Mesodermal cell (in vitro differentiated cells): ENCODE measurements around the gene COL19A1.

Experiments used
- H3K27ac ChIP-seq: 2 replicates; pipeline ENCODE4 v1.7.0; 2013; ENCODE audit warnings: mild to moderate bottlenecking, low read depth, low read length, moderate library complexity; ENCODE audit not compliant: severe bottlenecking
- H3K36me3 ChIP-seq: 2 replicates; pipeline ENCODE4 v1.7.1; 2013; ENCODE audit warnings: mild to moderate bottlenecking, low read length, moderate library complexity; ENCODE audit not compliant: control insufficient read depth, insufficient read depth
- H3K4me1 ChIP-seq: one replicate; pipeline ENCODE4 v1.7.1; 2013; ENCODE audit warnings: mild to moderate bottlenecking, low read length; ENCODE audit not compliant: insufficient read depth, control insufficient read depth, poor library complexity, severe bottlenecking
- H3K4me3 ChIP-seq: 2 replicates; pipeline ENCODE4 v1.7.0; 2013; ENCODE audit warnings: low read length, control low read depth, mild to moderate bottlenecking; ENCODE audit not compliant: insufficient read depth, poor library complexity, severe bottlenecking; ENCODE audit errors: extremely low read depth
- H3K9me3 ChIP-seq: 2 replicates; pipeline ENCODE4 v1.7.1; 2013; ENCODE audit warnings: mild to moderate bottlenecking, low read length, moderate library complexity; ENCODE audit not compliant: control insufficient read depth
- WGBS, 2 experiments: methylation state at CpG; one replicate each; pipeline ENCODE4 v1.1.5; 2013; ENCODE audit warnings: missing lambda C conversion rate in 2 of 2; ENCODE audit not compliant: insufficient coverage in 2 of 2; 5-methylcytosine and 5-hydroxymethylcytosine counted together

Gene COL19A1

GRCh38 chr6:70136996-70137395 is 270.6 kb downstream of the COL19A1 start:
- Histone ChIP-seq H3K27ac (no peak overlapping the region), H3K4me3 (no peak overlapping the region), H3K36me3 (no peaks in the 10 kb centered on the region), H3K9me3 (no peaks in the 10 kb centered on the region), H3K4me1 (no peaks in the 10 kb centered on the region)
- no CpG with 5 or more reads among the region's 1 CpG for WGBS, 2 experiments

GRCh38 chr6:70140496-70140895 is 274.1 kb downstream of the COL19A1 start:
- Histone ChIP-seq H3K36me3 (no peaks in the 10 kb centered on the region), H3K9me3 (no peaks in the 10 kb centered on the region), H3K4me1 (no peaks in the 10 kb centered on the region), H3K27ac (no peak overlapping the region), H3K4me3 (no peak overlapping the region)
- no CpG with 5 or more reads among the region's 2 CpGs for WGBS, 2 experiments

GRCh38 chr6:70142034-70142433 is 275.7 kb downstream of the COL19A1 start:
- H3K27ac ChIP-seq: no peak overlapping the region
- no peaks in the 10 kb centered on the region for H3K36me3 ChIP-seq

GRCh38 chr6:70145178-70145577 is 278.8 kb downstream of the COL19A1 start:
- Histone ChIP-seq H3K4me1 (no peaks in the 10 kb centered on the region), H3K27ac (no peak overlapping the region), H3K36me3 (no peaks in the 10 kb centered on the region), H3K4me3 (no peak overlapping the region), H3K9me3 (no peaks in the 10 kb centered on the region)
- 67% methylated on average over 1 of the region's 2 CpGs; no CpG with 5 or more reads in 1 of the 2 experiments for WGBS, 2 experiments

More at GRCh38 chr6:70142034-70142433, 275.7 kb downstream of the COL19A1 start:
- H3K4me1 ChIP-seq: no peaks in the 10 kb centered on the region
- H3K9me3 ChIP-seq: no peaks in the 10 kb centered on the region
- 82 to 92% methylated on average over 2 to 3 of the region's 4 CpGs for WGBS, 2 experiments
- H3K4me3 ChIP-seq: no peak overlapping the region

GRCh38 chr6:70149209-70149788 is 282.9 kb downstream of the COL19A1 start:
- WGBS, 2 experiments: 98 to 100% methylated on average over 1 to 5 of the region's 6 CpGs
- H3K4me1 ChIP-seq: no peaks in the 10 kb centered on the region
- H3K27ac ChIP-seq: no peak overlapping the region
- H3K9me3 ChIP-seq: no peaks in the 10 kb centered on the region
- no peak overlapping the region for H3K4me3 ChIP-seq
- no peaks in the 10 kb centered on the region for H3K36me3 ChIP-seq

- 77 to 81% methylated on average over 3 of the region's 4 CpGs for WGBS, 2 experiments
Observed at GRCh38 chr6:70150521-70150920, 284.2 kb downstream of the COL19A1 start.

GRCh38 chr6:70151616-70152015 is 285.3 kb downstream of the COL19A1 start:
- Histone ChIP-seq H3K4me1 (no peaks in the 10 kb centered on the region), H3K9me3 (no peaks in the 10 kb centered on the region), H3K36me3 (no peaks in the 10 kb centered on the region), H3K27ac (no peak overlapping the region), H3K4me3 (no peak overlapping the region)
- 67 to 80% methylated on average over 1 of the region's 2 CpGs for WGBS, 2 experiments

More at GRCh38 chr6:70150521-70150920, 284.2 kb downstream of the COL19A1 start:
- Histone ChIP-seq H3K4me3 (no peak overlapping the region), H3K27ac (no peak overlapping the region), H3K9me3 (no peaks in the 10 kb centered on the region), H3K4me1 (no peaks in the 10 kb centered on the region), H3K36me3 (no peaks in the 10 kb centered on the region)

- WGBS, 2 experiments: 94 to 100% methylated on average over 1 to 4 of the region's 6 CpGs
- no peak overlapping the region for H3K4me3 ChIP-seq
- no peaks in the 10 kb centered on the region for H3K36me3 ChIP-seq
- H3K4me1 ChIP-seq: no peaks in the 10 kb centered on the region
- H3K27ac ChIP-seq: no peak overlapping the region
- no peaks in the 10 kb centered on the region for H3K9me3 ChIP-seq
Observed at GRCh38 chr6:70152786-70153185, 286.4 kb downstream of the COL19A1 start.

GRCh38 chr6:70157086-70157485 is 290.7 kb downstream of the COL19A1 start:
- Histone ChIP-seq H3K9me3 (no peaks in the 10 kb centered on the region), H3K4me1 (no peaks in the 10 kb centered on the region), H3K27ac (no peak overlapping the region), H3K4me3 (no peak overlapping the region), H3K36me3 (no peaks in the 10 kb centered on the region)
- WGBS, 2 experiments: no CpG with 5 or more reads among the region's 1 CpG

GRCh38 chr6:70160276-70160675 is 293.9 kb downstream of the COL19A1 start:
- peaks cover 11% of the 10 kb centered on the region for H3K4me1 ChIP-seq
- H3K36me3 ChIP-seq: no peaks in the 10 kb centered on the region
- no peak overlapping the region for H3K4me3 ChIP-seq
- no CpG with 5 or more reads among the region's 1 CpG for WGBS, 2 experiments
- no peak overlapping the region for H3K27ac ChIP-seq
- H3K9me3 ChIP-seq: no peaks in the 10 kb centered on the region

GRCh38 chr6:70162972-70163371 is 296.6 kb downstream of the COL19A1 start:
- Histone ChIP-seq H3K27ac (no peak overlapping the region), H3K36me3 (no peaks in the 10 kb centered on the region), H3K9me3 (no peaks in the 10 kb centered on the region), H3K4me3 (no peak overlapping the region), H3K4me1 (peaks cover 11% of the 10 kb centered on the region)
- no CpG with 5 or more reads among the region's 3 CpGs for WGBS, 2 experiments
